Inflammatory macrophage treated with lipopolysaccharide for 1 hour (primary cell): ENCODE data around the gene TCEANC.
"Not testable (repeated sequence)": the region's sequence is repeated elsewhere in the genome, so short reads cannot be mapped to it uniquely, and the experiment has no call there.

ENCODE experiments used
- DNase-seq, 2 donors: peaks; one replicate each; pipeline ENCODE4 v3.0.0-alpha.2; 2020 to 2022

TCEANC gene

GRCh38 chrX:13659063-13659462 lies 6.1 kb downstream of the TCEANC start:
- peak in 1 of 2 donors; percentile 38 for DNase-seq

GRCh38 chrX:13661735-13662288 lies 8.9 kb downstream of the TCEANC start:
- no peak for DNase-seq

GRCh38 chrX:13662355-13662791 lies 9.4 kb downstream of the TCEANC start:
- no peak for DNase-seq

GRCh38 chrX:13664020-13664419 lies 11.1 kb downstream of the TCEANC start:
- DNase-seq: no peak

GRCh38 chrX:13666836-13667235 lies 13.9 kb downstream of the TCEANC start:
- no peak for DNase-seq

- no peak for DNase-seq
Observed at GRCh38 chrX:13667919-13668318, 15.0 kb downstream of the TCEANC start.

- peak; percentile 54 to 87 for DNase-seq
Observed at GRCh38 chrX:13669246-13669737, 16.4 kb downstream of the TCEANC start.

- not testable (repeated sequence) for DNase-seq
Observed at GRCh38 chrX:13669755-13670154, 16.8 kb downstream of the TCEANC start.

GRCh38 chrX:13670197-13670596 lies 17.3 kb downstream of the TCEANC start:
- no peak for DNase-seq

GRCh38 chrX:13673016-13673415 lies 20.1 kb downstream of the TCEANC start:
- no peak for DNase-seq

- DNase-seq: peak in 1 of 2 donors; percentile 51
Observed at GRCh38 chrX:13676885-13677284, 23.9 kb downstream of the TCEANC start.

GRCh38 chrX:13679700-13680099 lies 26.8 kb downstream of the TCEANC start:
- not testable (repeated sequence) for DNase-seq

GRCh38 chrX:13681595-13681994 lies 28.7 kb downstream of the TCEANC start:
- DNase-seq: no peak

GRCh38 chrX:13684361-13684760 lies 31.4 kb downstream of the TCEANC start:
- no peak for DNase-seq

- DNase-seq: no peak
Observed at GRCh38 chrX:13685126-13685763, 32.3 kb downstream of the TCEANC start.

GRCh38 chrX:13687203-13687602 lies 34.3 kb downstream of the TCEANC start:
- peak in 1 of 2 donors; percentile 31 for DNase-seq

- no peak for DNase-seq
Observed at GRCh38 chrX:13688384-13688957, 35.5 kb downstream of the TCEANC start.

- peak; percentile 75 to 78 for DNase-seq
Observed at GRCh38 chrX:13688958-13689740, 36.2 kb downstream of the TCEANC start, which contains the start of gene RAB9A. Gene RAB9A (plus strand): TSS chrX:13689128. CDS start chrX:13708747, 19,619 bp downstream.

GRCh38 chrX:13689741-13690211 lies 36.8 kb downstream of the TCEANC start:
- peak in 1 of 2 donors; percentile 29 for DNase-seq

- DNase-seq: no peak
Observed at GRCh38 chrX:13690836-13691235, 37.9 kb downstream of the TCEANC start.

- DNase-seq: no peak
Observed at GRCh38 chrX:13691841-13692371, 39.0 kb downstream of the TCEANC start.

- DNase-seq: no peak
Observed at GRCh38 chrX:13692771-13693231, 39.9 kb downstream of the TCEANC start.
